ENCODE data around the gene FAM111B. TPM values are rescaled to one million over a fixed set of nuclear protein-coding genes. Genes with fewer than 3 reads are reported as not detected.
"Not testable (repeated sequence)": the region's sequence is repeated elsewhere in the genome, so short reads cannot be mapped to it uniquely, and the experiment has no call there.

Gene FAM111B, protein sequence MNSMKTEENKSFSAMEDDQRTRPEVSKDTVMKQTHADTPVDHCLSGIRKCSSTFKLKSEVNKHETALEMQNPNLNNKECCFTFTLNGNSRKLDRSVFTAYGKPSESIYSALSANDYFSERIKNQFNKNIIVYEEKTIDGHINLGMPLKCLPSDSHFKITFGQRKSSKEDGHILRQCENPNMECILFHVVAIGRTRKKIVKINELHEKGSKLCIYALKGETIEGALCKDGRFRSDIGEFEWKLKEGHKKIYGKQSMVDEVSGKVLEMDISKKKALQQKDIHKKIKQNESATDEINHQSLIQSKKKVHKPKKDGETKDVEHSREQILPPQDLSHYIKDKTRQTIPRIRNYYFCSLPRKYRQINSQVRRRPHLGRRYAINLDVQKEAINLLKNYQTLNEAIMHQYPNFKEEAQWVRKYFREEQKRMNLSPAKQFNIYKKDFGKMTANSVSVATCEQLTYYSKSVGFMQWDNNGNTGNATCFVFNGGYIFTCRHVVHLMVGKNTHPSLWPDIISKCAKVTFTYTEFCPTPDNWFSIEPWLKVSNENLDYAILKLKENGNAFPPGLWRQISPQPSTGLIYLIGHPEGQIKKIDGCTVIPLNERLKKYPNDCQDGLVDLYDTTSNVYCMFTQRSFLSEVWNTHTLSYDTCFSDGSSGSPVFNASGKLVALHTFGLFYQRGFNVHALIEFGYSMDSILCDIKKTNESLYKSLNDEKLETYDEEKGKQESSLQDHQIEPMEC
- 0.89 and 9.2 TPM in 2 replicates for total RNA-seq

DNA sequence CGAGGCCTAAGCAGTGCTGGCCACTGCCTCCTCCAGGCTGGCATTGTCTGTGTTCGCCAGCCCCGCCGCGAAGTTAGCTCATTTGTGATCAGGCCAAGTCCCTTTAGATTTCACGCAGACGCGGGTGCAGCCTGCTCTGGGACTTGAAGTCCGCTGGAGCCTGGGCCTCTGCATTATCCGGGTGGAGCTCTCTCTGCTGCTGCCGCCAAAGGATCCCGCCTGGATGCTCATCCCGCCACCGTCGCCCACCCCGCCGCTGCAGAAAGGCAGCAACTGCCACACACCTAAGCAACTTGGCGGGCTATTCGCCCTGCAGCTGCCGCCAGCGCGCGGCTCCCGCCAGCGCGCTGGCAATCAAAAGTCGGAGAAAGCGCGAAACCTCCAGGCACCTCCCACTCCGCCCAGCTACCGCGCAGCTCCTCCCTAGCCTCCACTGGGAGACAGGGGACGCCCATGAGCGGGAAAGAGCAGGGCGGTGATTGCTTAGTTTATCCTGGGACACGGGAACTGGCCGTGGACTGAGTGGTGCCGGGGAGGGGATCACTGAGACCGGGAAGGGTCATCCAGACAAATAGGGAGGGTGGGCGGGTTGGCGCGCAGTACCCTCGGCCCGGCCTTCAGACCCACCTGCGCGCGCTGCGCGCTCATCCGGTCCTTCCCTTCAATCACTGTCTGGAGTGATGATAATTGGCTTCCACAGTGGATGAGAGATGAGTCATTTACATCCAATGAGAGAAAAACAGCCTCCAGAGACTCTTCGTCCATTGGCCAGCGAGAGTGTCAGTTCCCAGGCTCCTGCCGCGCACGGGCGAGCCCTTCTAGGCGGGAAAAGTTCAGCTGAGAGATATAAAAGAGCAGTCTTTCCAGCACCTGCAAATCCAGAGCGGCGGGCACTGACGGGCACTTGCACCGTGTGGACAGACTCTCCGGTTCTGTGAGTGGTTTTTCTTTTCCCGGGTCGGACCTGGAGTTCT lies at the start of gene FAM111B:
FAM111B (plus strand) TSS at position 875 of the 974 bp plus-strand sequence. CDS start 2,389 bp downstream, outside the sequence.
- peak; percentile 92 for DNase-seq (ENCODE audit: low read depth)

DNA sequence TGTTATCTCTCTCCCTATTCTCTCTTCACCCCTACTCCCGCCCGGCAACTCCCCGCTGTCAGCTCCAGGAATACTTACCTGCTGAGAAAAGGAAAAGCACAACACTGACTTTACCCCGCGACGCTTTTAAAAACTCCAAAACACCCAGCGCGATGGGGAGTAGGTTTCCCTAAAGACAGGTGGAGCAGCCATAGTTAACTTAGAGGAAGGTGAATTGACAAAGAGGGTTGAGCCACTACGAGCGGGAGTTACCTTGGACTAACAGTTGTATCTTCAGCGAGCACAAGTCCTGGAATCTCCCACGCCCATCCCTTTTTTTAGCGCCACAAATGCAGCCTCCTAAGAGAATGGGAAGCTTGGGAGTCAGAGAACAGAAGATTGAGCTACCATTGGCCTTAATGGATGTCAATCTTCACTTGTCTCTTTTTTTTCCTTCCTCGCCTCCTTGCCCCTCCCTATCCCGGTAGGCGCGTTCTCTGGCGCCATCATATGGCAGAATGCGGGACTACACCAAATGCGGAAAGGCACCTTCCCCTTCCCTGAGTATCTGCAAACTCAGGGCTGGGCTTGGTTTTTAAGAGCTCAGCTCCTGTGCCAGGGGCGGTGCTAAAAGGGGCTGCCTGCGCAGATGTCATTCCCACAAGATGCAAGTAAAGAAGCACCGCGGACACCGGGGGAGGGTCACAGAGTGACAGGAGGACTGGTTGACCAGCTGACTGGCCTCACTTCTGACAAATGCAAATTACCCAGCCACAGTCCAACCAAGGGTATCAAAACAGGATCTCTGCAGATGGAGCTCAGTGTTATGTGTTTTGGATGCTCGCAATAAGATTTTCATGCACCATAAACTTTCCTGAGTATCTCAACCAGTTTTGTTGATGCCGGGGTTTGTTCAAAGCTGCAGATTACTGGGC lies 48.7 kb upstream of the FAM111B start:
- peak; percentile 95 for DNase-seq (ENCODE audit: low read depth)

DNA sequence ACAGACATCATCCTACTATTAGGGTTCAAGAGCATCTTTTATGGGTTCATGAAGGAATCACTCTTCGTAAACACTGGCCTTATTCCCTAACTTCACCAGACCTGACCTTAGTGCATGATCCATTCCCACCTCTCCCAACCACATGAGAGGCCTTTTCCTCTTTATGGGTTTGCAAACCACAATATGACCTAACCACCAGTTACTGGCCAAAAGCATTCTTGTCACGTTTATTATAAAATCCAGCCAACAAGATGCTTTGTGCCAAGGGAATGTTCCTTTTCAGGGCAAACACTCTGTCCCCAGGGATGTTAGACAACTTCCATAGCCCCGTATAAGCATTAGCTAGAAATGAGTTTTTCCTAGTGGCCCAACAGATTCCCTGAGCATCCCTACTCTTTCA lies 46.9 kb upstream of the FAM111B start:
- not testable (repeated sequence) for DNase-seq (ENCODE audit: low read depth)

DNA sequence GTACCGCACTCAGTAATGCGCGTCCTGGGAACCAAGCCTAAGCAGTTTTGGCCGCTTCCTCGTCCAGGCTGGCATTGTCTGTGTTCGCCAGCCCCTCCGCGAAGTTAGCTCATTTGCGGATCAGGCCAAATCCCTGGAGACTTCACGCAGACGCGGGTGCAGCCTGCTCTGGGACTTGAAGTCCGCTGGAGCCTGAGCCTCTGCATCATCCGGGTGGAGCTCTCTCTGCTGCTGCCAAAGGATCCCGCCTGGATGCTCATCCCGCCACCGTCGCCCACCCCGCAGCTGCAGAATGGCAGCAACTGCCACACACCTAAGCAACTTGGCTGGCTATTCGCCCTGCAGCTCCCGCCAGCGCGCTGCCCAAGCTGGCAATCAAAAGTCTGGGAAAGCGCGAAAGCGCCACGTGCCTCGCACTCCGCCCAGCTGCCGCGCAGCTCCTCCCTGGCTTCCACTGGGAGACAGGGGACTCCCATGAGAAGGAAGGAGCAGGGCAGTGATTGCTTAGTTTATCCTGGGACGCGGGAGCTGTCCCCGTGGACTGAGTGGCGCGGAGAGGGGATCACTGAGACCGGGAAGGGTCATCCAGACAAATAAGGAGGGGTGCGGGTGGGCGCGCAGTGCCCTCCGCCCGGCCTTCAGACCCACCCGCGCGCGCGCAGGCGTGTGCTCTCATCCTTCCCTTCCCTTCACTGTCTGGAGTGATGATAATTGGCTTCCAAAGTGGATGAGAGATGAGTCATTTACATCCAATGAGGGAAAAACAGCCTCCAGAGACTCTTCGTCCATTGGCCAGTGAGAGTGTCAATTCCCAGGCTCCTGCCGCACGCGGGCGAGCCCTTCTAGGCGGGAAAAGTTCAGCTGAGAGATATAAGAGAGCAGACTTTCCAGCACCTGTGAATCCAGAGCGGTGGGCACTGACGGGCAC lies 44.2 kb upstream of the FAM111B start:
- peak; percentile 66 for DNase-seq (ENCODE audit: low read depth)

DNA sequence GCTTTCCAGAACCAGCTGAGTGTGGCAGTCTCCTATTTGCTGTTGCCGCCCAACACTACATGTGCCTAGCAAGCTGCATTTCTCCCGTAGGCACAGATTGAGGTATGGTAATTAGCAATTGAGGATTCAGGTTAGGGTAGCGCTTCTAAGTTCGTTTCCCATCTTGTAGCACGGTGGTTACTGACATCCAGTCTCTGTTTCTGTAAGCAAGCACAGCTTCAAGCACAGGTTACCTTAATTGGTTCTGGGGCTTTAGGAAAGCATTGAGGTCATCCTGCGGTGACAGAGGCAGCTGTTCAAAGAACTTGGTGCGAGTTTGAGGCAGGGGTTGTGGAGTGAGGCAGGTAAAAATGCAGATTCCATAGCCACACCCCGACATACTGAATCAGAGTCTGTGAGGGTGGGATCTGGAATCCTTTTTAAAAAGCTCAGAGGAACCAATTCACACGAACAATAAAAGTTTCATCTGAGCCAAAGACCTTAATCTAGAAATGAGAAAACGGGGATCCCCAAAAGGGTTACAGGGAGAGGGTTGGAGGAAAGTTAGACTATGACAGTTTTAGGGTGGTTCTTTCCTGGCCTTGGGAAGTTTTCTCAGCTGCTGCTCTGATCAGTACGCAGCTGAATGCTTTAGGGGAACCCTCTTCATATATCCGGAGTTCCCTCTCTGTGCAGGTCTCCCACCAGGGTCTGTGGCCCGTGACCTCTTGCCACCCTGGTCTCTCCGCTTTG lies 42.9 kb upstream of the FAM111B start:
- not testable (repeated sequence) for DNase-seq (ENCODE audit: low read depth)

DNA sequence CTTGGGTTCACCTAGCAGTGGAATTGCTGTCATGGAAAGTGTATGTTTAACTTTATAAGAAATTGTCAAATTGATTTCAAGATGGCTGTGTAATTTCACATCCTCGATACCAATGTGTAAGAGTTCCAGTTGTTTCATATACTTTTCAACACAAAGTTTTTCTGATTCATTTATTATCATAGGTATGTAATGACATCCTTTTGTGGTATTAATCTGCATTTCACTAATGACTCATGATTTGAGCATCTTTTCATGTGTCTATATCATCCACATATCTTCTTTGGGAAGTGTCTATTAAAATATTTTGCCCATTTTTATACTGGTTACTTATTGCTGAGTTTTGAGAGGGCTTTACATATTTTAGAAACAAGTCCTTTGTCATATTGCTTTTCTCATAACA lies 38.0 kb upstream of the FAM111B start:
- DNase-seq (ENCODE audit: low read depth): no peak

DNA sequence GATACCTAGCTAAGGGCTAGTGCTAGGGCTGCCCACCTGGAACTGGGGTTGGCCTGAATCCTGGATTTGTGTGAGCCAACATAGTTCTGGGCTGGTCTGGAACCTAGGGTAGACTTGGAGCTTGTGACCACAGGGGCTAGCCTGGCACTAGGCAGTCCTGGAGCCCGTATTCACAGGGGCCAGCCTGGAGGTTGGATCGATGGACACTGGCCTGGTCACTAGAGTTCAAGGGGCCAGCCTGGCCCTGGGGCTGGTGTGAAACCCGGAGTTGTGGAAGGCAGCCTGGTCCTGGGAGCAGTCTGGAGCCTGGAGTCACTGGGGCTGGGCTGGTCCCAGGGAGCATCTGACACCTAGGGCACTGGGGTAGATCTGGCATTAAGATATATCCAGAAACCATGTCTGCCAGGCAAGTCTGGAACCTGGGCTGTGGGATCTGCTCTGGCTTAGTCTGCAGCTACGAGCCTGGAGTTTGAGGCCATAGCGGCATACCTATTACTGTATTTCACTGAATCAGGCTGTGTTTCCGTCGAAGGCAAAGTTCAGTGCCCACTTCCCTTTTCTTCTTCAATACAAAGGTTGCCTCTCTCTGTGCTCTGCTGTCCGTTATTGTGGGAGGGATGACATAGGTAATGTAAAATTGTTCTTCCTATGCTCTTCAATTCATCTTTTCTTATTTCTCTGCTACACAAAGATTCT lies 30.0 kb upstream of the FAM111B start:
- no peak for DNase-seq (ENCODE audit: low read depth)

DNA sequence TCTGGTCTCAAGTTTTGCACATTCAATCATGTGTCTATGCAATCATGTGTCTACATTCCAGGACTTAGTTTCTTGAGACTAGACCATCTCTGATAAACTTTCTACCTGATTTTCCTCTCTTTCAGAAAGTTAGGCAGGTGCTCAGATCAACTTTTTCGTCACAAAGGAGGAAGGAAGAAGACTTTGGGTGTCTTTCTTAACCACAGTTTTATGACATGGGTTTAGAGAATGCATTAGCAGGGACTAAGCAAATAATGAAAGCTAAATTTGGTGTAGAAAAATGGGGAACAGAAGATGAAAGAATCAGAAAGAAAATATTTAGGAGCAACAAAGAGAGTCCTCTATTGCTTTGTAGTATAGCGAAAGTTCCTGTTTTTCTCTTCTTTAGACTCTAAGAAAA lies 28.6 kb upstream of the FAM111B start:
- no peak for DNase-seq (ENCODE audit: low read depth)

DNA sequence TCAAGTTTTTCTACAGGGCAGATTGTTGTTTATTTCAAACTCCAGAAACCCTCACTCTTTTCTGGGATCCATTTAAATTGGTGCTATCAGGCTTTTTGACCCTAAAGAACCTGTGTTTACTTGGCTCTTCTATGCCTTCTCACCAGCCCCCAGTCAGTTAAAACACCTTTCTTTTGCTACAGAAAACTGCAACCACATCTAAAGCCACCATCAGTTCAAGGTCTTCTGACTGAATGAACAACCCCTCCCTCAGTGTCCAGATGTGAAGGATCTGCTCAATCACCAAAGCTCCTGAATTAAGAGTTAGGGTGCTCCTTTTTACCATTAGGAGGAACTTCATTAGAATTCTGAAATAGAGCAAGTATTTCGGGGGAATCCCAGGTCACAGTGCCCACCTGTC lies 28.0 kb upstream of the FAM111B start:
- no peak for DNase-seq (ENCODE audit: low read depth)

DNA sequence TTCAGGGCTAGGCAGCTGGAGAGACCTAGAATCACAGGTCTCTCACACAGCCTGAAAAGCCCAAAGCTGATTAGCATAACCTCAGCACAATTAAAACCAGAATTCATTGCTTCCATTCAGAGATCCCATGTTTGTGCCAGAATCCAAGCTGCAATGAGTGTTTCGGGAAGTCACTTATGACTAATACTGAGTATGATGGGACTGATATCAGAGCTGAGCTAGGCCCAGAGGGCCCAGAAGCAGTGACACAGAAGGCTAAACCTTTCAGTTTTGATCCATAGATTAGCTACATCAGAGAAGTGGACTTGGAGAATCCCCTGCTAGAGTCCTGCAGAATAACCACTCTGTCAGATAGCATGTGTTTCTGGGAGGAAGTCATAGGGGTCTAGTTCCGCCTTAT lies 26.6 kb upstream of the FAM111B start:
- DNase-seq (ENCODE audit: low read depth): not testable (repeated sequence)

DNA sequence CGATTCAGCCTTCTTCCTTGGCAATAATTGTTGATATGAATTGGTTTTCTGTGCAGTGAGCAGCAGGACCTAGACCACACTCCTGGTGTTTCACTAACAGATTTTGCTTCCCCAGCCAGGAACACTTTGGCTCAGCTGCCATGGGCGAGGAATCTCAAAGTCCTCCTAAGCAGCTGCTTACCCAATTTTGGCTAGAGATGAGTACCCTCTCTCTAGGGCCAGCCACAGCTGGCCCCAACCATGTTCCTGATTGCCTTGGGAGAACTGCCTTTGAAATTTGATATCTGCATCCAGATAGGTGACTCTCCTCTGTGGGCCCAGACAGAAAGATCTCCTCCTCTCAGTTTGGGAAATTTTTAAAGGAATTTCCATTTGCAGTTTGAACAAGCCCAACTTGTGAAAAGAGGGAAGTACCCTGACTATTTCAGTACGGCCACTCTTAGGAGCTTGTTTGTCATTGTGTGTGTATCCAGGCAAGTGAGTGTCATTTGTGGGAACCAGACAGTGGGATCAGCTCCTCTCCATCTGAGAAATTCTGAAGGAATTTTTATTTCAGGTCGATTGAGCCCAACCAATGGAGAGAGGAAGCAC lies 25.5 kb upstream of the FAM111B start:
- DNase-seq (ENCODE audit: low read depth): not testable (repeated sequence)

DNA sequence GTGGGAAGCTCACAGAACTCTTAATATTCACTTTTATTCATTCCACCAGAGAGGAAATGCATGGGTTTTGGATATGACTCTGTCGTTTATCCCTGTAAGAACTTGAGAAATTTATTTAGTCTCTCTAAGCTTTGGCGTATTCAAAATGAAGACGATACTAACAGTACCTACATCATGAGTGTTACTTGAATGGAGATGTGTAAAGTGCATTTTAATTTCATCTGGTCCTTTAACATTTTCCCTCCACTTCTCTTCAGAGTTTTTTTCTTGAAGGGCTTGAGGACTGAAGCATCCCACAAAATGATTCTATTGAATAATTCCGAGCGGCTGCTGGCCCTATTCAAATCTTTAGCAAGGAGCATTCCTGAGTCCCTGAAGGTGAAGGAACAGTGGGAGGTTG lies 21.0 kb upstream of the FAM111B start, which contains the start of gene GLYATL1B:
GLYATL1B (plus strand) TSS at position 301 of the 400 bp plus-strand sequence; CDS start at position 301, 0 bp downstream.
- DNase-seq (ENCODE audit: low read depth): not testable (repeated sequence)

DNA sequence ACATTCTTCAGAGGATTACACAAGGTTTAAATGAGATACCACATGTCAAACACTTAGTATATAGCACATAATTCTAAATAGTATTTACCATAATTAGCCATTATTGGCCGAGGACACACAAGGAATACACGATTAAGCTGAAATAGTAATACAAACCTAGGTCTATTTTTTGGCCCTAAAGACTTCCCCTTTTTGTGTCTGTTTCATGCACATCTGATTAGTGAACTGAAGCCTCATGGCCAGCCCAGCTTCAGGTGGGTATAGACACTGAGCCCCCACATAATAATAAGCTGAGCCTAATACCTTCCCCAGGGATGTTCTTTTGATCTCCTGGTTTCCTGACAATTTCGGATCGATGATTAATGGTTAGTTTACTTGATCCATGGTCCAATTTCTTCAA lies 18.9 kb upstream of the FAM111B start:
- DNase-seq (ENCODE audit: low read depth): no peak

DNA sequence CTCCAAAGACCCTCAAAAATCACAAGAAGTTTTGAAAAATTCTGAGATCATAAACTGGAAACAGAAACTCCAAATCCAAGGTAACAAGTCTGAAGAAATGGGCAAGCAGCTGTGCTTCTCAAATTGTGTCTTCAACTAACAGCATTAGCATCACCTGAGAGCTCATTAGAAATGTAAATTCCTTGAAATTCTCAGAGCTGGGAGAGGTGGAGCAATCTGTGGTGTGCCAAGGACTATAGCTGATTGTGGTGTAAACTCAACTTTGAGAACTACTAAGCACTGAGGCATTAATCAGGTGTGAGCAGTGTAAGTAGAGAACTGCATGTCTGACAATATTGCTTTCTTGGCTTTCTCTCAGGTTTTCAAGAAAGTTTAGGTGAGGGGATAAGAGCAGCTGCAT lies 13.5 kb upstream of the FAM111B start:
- DNase-seq (ENCODE audit: low read depth): not testable (repeated sequence)

DNA sequence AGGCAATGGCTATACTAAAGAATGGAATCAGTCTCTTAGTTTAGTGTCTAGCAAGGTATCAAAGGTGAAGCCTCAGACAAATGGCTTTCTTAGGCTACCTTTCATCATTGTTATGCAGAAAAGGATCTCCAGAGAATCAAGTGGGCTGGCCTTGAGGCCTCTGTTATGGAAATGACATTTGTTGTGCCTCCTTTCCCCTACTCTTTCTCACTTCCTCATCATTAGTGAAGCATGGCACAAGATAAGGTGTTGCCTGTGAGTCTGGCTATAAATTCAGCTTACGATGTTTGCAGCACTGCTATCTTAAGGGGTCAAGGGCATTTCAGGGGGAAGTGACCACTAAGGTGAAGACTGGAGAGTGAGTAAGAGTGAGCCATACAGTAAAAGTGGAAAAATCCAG lies 11.8 kb upstream of the FAM111B start:
- not testable (repeated sequence) for DNase-seq (ENCODE audit: low read depth)

DNA sequence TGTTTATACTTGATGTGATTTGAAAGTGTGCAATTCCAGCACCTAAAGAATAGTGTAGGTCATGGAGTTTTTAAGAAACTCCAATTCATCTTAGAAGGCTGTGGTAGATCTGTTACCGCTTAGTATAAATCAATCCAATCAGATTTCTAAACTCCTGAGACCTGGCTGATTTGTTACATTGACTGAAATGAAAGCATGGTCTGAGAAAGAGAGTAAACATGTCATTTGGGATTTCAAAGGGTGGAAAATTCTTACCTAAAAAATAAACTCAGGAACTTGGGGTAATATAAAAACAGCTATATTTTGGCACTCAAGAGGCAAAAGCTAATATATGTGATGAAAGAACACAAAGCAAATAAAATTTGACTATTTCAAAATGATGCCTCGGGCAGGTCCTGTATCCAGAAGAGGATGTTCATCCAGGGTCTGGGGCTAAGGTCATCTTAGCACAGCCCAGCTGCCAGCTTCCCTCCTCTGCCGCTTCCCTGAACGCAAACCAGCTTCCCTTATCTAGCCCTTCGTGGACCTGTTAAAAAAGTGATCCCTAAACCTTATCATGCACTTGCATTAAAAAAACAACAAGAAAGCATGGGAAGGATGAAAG lies 11.0 kb upstream of the FAM111B start:
- DNase-seq (ENCODE audit: low read depth): not testable (repeated sequence)

DNA sequence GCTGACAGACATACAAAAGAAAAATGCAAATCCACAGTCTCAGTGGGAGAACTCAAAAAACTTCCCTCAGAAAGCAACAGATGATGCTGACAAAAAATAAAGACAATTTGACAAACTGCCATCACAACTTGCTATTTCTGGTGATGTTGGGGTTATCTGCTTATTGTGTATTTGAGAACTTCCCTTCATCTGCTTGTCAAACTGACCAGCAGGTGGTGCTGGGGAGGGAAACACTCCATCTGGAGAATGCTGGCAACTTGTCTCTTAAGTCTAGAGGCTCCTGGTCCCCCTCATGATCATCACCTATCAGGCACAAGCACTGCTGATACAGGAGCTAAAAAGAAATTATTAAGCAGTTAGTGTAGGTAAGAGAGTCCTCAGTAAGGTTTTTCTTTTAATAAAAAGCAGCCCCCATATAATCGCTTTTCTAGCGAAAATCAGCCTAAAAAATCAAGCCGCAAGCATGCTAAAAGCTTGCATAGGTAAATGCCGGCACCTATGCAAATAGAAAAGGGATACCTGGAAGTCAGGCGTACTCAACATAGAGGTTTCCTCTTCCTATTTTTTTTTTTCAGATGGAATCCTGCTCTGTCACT lies 9.8 kb upstream of the FAM111B start:
- peak; percentile 50 for DNase-seq (ENCODE audit: low read depth)
